Bronchial epithelial cell (primary cell): Measurements from ENCODE around the gene CORO1C. TPM values are rescaled to one million over a fixed set of nuclear protein-coding genes. Genes with fewer than 3 reads are reported as not detected.

ENCODE experiments used
- DNase-seq: peaks from one replicate; pipeline ENCODE4 v3.0.0-alpha.2; 2010; ENCODE audit warnings: low read depth
- FAIRE-seq: peaks from 2 replicates; lab custom pipeline; 2011; peaks lifted over from hg19 to GRCh38; lab: Jason Lieb, UNC
- H3K27me3 ChIP-seq: 2 replicates; pipeline ENCODE4 v1.5.1; 2011; ENCODE audit warnings: low read length; ENCODE audit not compliant: control insufficient read depth, insufficient read depth
- H3K36me3 ChIP-seq: 2 replicates; pipeline ENCODE4 v1.5.1; 2011; ENCODE audit warnings: low read length; ENCODE audit not compliant: control insufficient read depth, insufficient read depth
- H3K4me3 ChIP-seq: 2 replicates; pipeline ENCODE4 v1.5.1; 2011; ENCODE audit warnings: mild to moderate bottlenecking, low read depth, low read length, control low read depth
- total RNA-seq: library from RNA; depleted of rRNA; stranded (reverse); fragments of >200 nt; gene quantifications from 2 replicates; pipeline ENCODE4 v1.2.1, GENCODE V29; 2014
- TF ChIP-seq, protein P1 (sequence below): IDR thresholded peaks from 2 replicates; pipeline ENCODE4 v1.5.1; 2011; ENCODE audit warnings: mild to moderate bottlenecking, moderate library complexity, low read length, control low read depth, inconsistent platforms; ENCODE audit not compliant: insufficient read depth, severe bottlenecking

Gene CORO1C
- total RNA-seq, 1 donor from 2014 or later = 152 TPM

DNA sequence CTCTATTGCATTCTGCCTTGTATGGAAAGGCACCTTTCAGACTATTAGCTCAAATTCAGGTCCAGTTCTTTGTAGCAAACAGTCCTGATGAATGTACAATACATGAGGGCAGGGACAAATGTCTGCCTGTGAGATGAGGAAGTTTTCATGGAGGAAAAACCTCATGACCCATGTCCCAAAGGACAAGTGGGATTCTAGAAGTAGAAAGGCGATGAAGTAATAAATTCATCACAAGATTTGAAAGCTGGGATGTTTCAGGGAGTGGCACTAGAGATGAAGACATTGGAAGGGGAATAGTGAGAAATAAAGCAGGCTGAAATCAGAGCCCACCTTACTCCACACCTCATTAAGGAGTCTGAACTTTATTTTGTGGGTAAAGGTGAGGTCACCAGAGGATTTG lies 4.2 kb downstream of the CORO1C start:
- Histone ChIP-seq H3K27me3 (no peaks in the 10 kb centered on the region), H3K36me3 (no peaks in the 10 kb centered on the region), H3K4me3 (no peak overlapping the region)
- no peak for DNase-seq
- FAIRE-seq = no peak
- TF ChIP-seq, protein P1, sequence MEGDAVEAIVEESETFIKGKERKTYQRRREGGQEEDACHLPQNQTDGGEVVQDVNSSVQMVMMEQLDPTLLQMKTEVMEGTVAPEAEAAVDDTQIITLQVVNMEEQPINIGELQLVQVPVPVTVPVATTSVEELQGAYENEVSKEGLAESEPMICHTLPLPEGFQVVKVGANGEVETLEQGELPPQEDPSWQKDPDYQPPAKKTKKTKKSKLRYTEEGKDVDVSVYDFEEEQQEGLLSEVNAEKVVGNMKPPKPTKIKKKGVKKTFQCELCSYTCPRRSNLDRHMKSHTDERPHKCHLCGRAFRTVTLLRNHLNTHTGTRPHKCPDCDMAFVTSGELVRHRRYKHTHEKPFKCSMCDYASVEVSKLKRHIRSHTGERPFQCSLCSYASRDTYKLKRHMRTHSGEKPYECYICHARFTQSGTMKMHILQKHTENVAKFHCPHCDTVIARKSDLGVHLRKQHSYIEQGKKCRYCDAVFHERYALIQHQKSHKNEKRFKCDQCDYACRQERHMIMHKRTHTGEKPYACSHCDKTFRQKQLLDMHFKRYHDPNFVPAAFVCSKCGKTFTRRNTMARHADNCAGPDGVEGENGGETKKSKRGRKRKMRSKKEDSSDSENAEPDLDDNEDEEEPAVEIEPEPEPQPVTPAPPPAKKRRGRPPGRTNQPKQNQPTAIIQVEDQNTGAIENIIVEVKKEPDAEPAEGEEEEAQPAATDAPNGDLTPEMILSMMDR = no peak

DNA sequence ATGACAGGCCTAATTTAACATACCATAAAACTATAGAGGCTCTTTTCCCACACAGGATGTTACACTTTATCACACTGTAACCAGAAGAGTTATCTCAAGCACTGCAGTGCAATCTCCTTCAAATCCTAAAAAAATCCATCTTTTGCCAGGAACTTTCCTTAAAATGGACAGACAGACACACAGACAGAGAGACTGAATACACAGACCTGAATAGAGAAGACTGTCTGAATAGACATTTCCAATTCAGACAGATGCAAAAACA lies 6.5 kb downstream of the CORO1C start:
- FAIRE-seq (no peak), DNase-seq (no peak)
- Histone ChIP-seq H3K27me3 (no peaks in the 10 kb centered on the region), H3K36me3 (no peaks in the 10 kb centered on the region), H3K4me3 (no peak overlapping the region)
- TF ChIP-seq, protein P1 = no peak

DNA sequence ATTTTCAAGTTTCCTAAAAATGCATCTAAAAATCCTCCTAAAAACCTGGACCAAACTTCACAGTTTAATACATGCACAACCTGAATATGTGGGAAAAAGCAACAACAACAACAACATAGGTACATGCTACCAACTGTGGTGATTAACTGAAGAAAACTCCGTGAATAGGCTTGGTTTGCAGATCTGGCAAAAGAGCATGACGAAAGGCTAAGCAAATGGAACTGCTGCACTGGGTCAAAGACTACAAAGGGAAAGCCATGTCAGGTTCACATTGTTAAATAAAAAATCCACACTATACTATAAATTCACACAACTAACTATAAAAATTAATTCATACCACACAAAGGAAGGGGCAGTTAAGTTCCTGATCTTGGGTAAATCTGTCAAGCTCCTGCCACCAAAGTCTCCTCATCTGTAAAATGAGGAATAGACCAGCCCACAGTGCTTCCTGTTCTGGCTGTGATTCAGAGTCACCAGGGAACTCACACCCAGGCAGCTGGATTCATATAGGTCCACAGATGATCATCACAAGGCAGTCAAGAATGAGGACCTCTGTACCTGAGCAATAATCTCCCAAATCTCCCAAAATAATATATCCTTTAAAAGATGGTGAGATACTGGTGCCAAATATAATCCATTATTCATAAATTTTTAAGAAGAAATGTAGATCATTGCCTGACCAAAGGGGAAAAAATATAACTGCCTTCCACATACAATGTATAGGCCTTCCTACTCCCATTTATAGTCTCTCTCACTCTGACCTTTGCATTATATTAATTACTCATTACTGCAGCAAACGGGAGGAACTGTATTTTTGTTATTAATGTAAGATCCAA lies 7.0 kb downstream of the CORO1C start:
- TF ChIP-seq, protein P1 = no peak
- FAIRE-seq (no peak), DNase-seq (peak; percentile 82)
- no peak overlapping the region for H3K4me3 ChIP-seq
- H3K36me3 ChIP-seq = no peaks in the 10 kb centered on the region
- no peaks in the 10 kb centered on the region for H3K27me3 ChIP-seq

DNA sequence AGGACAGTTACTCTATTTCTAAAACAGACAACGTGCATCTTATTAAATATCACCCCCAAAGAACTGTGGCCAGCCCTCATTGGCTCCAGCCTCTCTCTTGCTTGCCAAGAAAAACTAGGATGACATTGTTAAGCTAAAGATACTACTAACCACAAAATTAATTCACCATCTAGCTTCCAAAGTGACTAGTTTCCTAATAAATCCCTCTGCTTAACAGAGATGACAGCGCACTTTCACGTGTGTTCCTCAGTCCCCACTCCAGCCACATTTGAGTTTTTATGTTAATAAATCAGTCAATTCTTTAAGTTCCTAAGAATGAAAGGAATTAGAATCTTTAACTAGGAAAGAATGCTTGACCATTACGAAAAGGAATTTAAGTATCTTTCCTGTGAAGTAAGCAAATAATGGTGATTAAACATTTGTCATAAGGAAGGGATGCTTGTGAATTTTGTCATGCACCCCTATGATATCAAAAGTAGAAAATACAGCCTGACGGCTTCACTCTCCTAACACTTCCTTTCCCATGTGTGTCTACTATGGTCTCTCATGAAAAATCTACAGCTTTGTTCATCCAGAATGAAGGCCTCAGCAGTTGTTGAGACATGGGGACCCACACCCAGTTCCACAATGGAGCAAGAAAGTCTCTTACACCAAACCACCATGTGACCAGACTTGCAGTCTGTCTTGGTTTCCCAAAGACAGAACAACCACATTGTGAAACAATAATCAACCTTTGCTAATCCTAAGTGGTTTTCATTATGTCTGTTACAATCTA lies 8.1 kb downstream of the CORO1C start:
- no peak for FAIRE-seq
- H3K36me3 ChIP-seq = no peaks in the 10 kb centered on the region
- peak; percentile 95 for DNase-seq

DNA sequence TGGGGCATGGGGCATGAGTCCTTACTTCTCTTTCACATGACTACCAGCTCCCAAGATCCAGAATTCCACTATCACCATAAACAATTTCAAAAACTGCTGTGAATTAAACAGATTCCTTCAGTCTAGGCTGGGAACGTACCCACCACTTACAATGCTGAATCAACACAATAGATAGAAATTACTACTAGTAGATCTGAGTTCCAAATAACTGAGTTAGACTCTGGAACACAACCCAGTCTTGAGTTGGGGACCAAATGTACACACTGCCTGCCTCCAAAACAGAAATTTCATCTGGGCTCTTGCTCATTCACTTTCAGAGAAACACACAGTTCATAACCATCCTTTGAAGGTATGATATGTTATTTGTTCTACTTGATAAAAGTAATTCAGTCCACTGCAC lies 8.9 kb downstream of the CORO1C start:
- DNase-seq (no peak), FAIRE-seq (no peak)
- TF ChIP-seq, protein P1 = no peak
- peaks cover under 1% of the 10 kb centered on the region for H3K36me3 ChIP-seq
- H3K4me3 ChIP-seq = no peak overlapping the region
- H3K27me3 ChIP-seq = no peaks in the 10 kb centered on the region

More for the DNA sequence above, 8.1 kb downstream of the CORO1C start:
- TF ChIP-seq, protein P1 = no peak
- no peaks in the 10 kb centered on the region for H3K27me3 ChIP-seq
- no peak overlapping the region for H3K4me3 ChIP-seq
